Measurements from ENCODE around the gene MAP4K1.

- TF ChIP-seq CTCF (IDR thresholded peaks at IDR 0.05; ENCODE audit: insufficient read depth, low read length) (no peak), POLR2AphosphoS5 (IDR thresholded peaks at IDR 0.05; ENCODE audit: low read depth) (no peak)
- TF ChIP-seq, protein P1, sequence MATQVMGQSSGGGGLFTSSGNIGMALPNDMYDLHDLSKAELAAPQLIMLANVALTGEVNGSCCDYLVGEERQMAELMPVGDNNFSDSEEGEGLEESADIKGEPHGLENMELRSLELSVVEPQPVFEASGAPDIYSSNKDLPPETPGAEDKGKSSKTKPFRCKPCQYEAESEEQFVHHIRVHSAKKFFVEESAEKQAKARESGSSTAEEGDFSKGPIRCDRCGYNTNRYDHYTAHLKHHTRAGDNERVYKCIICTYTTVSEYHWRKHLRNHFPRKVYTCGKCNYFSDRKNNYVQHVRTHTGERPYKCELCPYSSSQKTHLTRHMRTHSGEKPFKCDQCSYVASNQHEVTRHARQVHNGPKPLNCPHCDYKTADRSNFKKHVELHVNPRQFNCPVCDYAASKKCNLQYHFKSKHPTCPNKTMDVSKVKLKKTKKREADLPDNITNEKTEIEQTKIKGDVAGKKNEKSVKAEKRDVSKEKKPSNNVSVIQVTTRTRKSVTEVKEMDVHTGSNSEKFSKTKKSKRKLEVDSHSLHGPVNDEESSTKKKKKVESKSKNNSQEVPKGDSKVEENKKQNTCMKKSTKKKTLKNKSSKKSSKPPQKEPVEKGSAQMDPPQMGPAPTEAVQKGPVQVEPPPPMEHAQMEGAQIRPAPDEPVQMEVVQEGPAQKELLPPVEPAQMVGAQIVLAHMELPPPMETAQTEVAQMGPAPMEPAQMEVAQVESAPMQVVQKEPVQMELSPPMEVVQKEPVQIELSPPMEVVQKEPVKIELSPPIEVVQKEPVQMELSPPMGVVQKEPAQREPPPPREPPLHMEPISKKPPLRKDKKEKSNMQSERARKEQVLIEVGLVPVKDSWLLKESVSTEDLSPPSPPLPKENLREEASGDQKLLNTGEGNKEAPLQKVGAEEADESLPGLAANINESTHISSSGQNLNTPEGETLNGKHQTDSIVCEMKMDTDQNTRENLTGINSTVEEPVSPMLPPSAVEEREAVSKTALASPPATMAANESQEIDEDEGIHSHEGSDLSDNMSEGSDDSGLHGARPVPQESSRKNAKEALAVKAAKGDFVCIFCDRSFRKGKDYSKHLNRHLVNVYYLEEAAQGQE (IDR thresholded peaks at IDR 0.05; ENCODE audit: insufficient replicate concordance, low read depth): no peak
Measured at GRCh38 chr19:38592940-38593339, 24.8 kb downstream of the MAP4K1 start.
